NCI-H2227 (cell line): ENCODE results near the gene COMMD4.

Experiments used
- DNase-seq: peaks from one replicate; lab custom pipeline; 2025; ENCODE audit not compliant: unreplicated experiment; lab: John Stamatoyannopoulos, UW

Gene COMMD4

GRCh38 chr15:75356006-75356405 lies 20.1 kb downstream of the COMMD4 start:
- DNase-seq, result no peak

- DNase-seq, result no peak
Measured at GRCh38 chr15:75356517-75356916, 20.7 kb downstream of the COMMD4 start.

GRCh38 chr15:75357976-75358673 lies 22.3 kb downstream of the COMMD4 start:
- DNase-seq, result no peak

GRCh38 chr15:75358771-75359536 lies 23.1 kb downstream of the COMMD4 start:
- DNase-seq, result no peak

GRCh38 chr15:75359537-75360250 lies 23.8 kb downstream of the COMMD4 start:
- no peak for DNase-seq

- DNase-seq, result no peak
Measured at GRCh38 chr15:75360391-75360790, 24.5 kb downstream of the COMMD4 start.

- DNase-seq, result no peak
Measured at GRCh38 chr15:75360856-75361255, 25.0 kb downstream of the COMMD4 start.

GRCh38 chr15:75361361-75361988 lies 25.6 kb downstream of the COMMD4 start:
- DNase-seq, result no peak

- no peak for DNase-seq
Measured at GRCh38 chr15:75361989-75362641, 26.3 kb downstream of the COMMD4 start.

- no peak for DNase-seq
Measured at GRCh38 chr15:75362642-75363249, 26.9 kb downstream of the COMMD4 start.

GRCh38 chr15:75363786-75364185 lies 27.9 kb downstream of the COMMD4 start:
- DNase-seq, result no peak

- DNase-seq, result no peak
Measured at GRCh38 chr15:75364881-75365280, 29.0 kb downstream of the COMMD4 start.

GRCh38 chr15:75366163-75366562 lies 30.3 kb downstream of the COMMD4 start:
- DNase-seq, result no peak

- DNase-seq, result no peak
Measured at GRCh38 chr15:75367006-75367405, 31.1 kb downstream of the COMMD4 start.

- DNase-seq, result no peak
Measured at GRCh38 chr15:75367406-75367912, 31.6 kb downstream of the COMMD4 start.

- DNase-seq, result peak; percentile 95
Measured at GRCh38 chr15:75367913-75368688, 32.2 kb downstream of the COMMD4 start, which contains the start of gene MAN2C1. Gene MAN2C1 (minus strand): TSS chr15:75368607. CDS start chr15:75368583, 24 bp downstream.

GRCh38 chr15:75368689-75369239 lies 32.9 kb downstream of the COMMD4 start:
- no peak for DNase-seq

GRCh38 chr15:75369897-75370581 lies 34.2 kb downstream of the COMMD4 start:
- DNase-seq, result no peak
